Cerebellar cortex (tissue), 1 donor: ENCODE measurements around the gene RRAS2.
A peak's percentile ranks its signal among the peaks of the same experiment; 100 is the strongest.
"Not testable (repeated sequence)": the region's sequence is repeated elsewhere in the genome, so short reads cannot be mapped to it uniquely, and the experiment has no call there.

Source experiments
- DNase-seq: peaks from one replicate; pipeline ENCODE4 v3.0.0-alpha.2; 2015; ENCODE audit warnings: low spot score

The RRAS2 gene

DNA sequence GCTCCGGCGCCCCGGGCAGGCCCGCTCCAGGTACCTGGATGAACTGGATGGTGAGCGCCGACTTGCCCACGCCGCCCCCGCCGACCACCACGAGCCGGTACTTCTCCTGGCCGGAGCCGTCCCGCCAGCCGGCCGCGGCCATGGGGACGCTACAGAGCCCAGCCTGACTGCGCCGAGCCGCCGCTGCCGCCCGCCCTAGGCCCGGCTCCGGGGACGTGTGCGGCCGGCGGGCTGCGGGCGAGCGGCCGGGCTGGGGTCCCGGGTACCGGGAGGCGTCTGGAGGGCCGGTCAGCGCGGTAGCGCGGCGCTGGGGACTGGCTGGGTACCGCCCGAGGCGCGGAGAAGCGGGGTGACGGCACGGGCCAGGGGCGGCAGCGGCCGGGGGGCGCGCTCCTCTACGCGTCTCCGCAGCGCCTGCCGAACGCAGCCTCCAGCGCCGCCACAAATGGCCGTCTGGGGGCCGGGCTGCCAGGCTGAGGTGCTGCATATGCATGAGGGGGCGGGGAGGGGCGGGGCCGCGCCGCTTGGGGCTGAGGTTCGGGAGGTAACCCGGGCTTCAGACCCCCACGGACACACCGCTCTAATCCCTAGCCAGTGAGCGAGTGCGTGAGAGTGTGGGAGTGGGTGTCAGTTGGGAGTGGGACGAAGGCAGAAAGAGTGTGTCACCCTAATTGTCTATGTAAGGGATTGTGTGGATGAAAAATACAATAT is at the start of gene RRAS2:
RRAS2 (minus strand) TSS at position 455 of the 711 bp plus-strand sequence; CDS start at position 142, 313 bp downstream.
- DNase-seq = peak; percentile 74

DNA sequence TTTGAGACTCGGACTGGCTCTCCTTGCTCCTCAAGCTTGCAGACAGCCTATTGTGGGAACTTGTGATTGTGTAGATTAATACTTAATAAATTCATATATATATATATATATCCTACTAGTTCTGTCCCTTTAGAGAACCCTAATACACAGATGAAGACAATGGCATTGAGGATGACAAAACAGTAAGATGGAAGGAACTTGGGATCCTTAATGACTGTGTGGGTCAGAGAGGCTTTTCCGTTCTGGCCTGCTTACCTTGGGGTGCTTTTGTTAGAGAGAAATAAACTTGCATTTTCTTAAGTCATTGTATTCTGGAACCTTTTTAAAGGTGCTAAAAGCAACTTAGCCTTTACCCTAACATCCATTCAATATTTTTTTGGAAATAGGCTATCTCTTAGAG is 49.6 kb upstream of the RRAS2 start:
- no peak for DNase-seq

DNA sequence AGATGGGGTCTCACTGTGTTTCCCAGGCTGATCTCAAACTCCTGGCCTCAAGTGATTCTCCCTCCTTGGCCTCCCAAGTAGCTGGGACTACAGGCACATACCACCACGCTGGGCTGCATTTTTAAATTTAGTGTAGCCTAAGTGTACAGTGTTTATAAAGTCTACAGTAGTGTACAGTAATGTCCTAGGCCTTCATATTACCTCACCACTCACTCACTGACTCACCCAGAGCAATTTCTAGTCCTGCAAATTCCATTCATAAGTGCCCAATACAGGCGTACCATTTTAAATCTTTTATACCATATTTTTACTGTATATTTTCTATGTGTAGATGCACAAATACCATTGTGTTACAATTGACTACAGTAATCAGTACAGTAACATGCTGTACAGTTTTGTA is 47.1 kb upstream of the RRAS2 start:
- not testable (repeated sequence) for DNase-seq

DNA sequence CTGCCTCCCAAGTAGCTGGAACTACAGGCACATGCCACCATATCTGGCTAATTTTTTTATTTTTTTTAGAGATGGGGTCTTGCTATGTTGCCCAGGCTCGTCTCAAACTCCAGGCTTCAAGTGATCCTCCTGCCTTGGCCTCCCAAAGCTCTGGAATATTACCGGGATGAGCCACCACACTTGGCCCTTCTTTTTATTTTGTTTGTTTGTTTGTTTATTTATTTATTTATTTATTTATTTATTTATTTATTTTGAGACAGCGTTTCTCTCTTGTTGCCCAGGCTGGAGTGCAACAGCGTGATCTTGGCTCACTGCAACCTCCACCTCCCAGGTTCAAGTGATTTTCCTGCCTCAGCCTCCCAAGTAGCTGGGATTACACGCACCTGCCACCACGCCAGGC is 44.5 kb upstream of the RRAS2 start:
- DNase-seq = not testable (repeated sequence)

GRCh38 chr11:14399087-14399486 is 40.1 kb upstream of the RRAS2 start:
- DNase-seq = no peak

DNA sequence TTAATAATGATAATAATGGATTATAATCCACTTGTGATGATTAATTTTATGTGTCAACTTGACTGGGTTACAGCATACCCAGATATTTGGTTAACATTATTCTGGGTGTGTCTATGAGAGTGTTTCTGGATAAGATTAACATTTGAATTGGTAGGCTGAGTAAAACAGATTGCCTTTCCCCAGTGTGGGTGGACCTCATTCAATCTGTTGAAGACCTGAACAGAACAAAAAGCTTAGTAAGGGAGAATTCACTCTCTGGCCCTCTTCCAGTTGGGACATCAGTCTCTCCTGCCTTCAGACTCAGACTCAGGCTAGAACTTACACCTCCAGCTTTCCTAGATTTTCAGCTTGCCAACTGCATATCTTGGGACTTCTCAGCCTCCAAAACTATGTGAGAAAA is 37.3 kb upstream of the RRAS2 start:
- DNase-seq = no peak

- no peak for DNase-seq
These were observed 34.9 kb upstream of the RRAS2 start for GRCh38 chr11:14393889-14394288.

- DNase-seq = no peak
These were observed 34.1 kb upstream of the RRAS2 start for GRCh38 chr11:14393129-14393528.

GRCh38 chr11:14390669-14391068 is 31.7 kb upstream of the RRAS2 start:
- DNase-seq = no peak

- DNase-seq = no peak
These were observed 29.4 kb upstream of the RRAS2 start for GRCh38 chr11:14388352-14388751.

DNA sequence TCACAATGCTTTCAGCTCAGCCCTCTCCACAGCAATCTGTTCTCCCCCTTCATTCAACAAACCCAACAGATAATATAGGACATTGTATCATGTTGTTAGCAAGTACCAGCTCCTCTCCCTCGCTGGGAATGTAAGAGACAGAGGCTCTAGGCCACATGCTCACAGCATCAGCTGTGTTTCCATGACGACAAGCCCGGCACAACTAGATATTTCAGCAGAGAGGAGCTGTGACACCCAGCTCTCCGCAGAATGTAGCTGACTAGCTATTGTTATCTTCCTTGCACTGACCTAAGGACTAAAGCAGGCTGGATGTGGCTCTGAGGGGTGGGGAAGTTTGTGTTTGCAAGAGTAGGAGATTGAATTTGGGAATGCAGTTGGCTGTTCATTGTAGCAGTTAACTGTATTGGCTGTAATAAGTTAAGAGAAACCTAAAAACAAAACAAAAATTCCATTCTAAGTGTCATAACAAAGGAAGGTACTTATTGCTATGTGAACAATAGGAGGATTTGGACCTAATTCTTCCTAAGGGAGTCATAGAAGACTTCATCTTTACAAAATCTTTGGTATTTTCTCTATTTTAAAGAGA is 28.0 kb upstream of the RRAS2 start:
- DNase-seq = peak; percentile 86

- DNase-seq = no peak
These were observed 27.1 kb upstream of the RRAS2 start for GRCh38 chr11:14386081-14386480.

DNA sequence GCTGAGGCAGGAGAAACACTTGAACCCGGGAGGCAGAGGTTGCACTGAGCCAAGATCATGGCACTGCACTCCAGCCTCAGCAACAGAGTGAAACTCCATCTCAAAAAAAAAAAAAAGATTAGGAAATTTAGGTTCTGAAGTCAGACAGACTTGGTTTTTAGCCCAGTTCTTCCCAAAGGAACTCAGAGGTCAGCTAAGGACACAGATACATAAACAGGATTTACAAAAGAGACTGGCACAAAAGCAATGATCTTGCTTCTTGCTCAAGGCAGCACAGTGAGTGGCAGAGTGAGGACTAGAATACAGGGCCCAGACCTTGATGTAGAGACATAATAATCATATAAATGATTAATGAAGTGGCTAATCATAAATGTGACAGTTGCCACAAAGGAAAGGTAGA is 25.4 kb upstream of the RRAS2 start:
- no peak for DNase-seq

DNA sequence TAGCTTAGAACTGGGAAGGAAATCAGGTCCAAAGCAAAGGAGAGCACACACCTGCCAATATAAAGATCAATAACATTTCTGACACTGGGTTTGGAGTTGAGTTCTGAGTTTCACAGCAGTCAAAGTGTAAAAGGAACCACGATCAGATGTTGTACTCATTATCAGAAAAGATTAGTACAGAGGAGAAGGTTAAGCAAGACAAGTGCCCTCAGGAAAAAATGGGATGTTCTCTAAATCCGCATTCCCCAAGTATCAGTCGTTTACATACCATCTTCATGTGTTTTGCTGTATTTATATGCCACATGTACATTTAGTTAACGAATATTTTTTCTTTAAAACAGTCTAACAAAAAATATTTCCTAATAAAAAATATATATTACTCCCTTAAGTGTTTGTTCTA is 23.0 kb upstream of the RRAS2 start:
- DNase-seq = no peak

- DNase-seq = peak; percentile 59
These were observed 22.1 kb upstream of the RRAS2 start for GRCh38 chr11:14380947-14381561.

DNA sequence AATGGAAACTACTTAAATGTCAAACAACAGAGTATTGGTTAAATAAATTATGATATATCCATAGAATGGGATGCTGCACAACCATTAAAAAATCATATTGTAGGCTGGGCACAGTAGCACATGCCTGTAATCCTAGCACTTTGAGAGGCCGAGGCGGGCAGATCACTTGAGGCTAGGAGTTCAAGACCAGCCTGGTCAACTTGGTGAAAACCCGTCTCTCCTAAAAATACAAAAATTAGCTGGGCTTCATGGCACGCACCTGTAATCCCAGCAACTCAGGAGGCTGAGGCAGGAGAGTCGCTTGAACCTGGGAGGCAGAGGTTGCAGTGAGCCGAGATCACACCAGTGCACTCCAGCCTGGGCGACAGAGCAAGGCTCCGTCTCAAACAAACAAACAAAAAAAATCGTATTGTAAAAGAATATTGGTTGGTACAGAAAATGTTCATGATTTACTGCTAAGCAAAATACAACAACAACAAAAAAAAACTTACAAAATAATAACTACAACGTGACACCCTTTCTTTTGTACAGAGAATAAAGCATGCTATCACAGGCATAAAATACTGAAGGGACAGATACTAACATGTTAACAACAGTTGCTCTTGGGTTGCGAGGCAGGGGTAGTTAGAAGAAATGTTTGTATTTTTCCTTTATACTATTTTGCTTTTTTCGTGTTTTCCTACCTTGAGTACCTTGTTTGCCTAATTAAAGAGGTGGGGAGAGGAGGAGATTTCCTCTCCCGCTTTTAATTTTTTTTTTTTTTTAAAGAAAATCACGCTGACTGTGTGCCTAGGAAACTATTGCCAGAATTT is 21.3 kb upstream of the RRAS2 start:
- DNase-seq = no peak

- DNase-seq = no peak
These were observed 19.2 kb upstream of the RRAS2 start for GRCh38 chr11:14378171-14378570.

GRCh38 chr11:14376920-14377319 is 17.9 kb upstream of the RRAS2 start:
- no peak for DNase-seq

GRCh38 chr11:14374922-14375830 is 16.2 kb upstream of the RRAS2 start:
- no peak for DNase-seq

DNA sequence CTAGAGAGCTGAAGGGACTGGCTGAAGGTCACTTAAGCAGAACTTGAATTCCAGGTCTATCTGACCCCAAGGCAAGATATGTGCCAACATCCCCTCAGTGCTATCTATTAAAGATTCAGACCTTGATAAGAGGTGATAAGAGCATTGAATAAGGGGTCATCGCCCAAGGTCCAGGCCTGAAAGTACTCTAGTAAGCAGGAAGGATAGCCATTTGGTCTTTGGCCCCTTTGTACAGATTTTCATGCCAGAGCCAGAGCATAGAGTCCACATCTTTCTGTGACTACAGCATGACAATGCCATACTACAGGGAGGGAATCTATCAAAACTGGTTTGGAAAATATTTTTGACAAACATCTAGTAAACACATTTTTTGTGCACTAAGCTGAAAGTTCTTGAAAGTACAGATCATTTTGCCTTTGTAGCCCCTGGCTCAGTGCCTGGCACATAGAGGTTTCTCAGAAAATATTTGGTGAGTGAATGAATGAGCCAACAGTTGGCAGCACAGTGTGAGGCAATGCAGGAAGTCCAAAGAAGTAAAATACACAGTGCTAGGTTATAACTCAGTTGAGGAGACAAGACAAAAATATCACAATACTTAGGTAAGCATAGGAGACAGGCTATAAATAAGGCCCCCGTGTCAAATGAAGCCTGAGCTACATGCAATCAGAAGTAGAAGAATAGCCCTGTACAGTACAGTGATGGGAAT is 15.1 kb upstream of the RRAS2 start:
- DNase-seq = peak; percentile 79

GRCh38 chr11:14372011-14372410 is 13.0 kb upstream of the RRAS2 start:
- no peak for DNase-seq
